ENCODE results near the gene SLC25A12.

The SLC25A12 gene

DNA sequence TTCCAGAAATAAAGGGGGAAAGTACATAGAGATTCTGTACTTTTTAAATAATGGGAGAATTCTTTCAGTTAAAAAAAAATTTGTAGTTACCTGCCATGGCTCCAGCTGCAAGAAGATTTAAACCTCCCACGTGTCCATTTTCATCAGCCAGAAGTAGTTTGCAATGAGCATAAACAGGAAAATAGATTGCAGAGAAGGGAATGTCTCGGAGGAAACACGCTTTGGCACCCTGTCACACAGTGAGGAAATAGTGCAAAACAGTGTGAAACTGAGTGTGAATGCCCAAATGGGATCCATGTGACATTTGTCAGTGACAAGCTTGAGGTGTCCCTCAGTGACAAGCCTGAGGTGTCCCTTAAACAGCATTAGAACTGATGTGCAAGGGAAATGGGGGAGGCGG is 102.7 kb downstream of the SLC25A12 start:
- TF ChIP-seq FOXP2 (optimal IDR thresholded peaks at IDR 0.05; ENCODE audit: borderline replicate concordance, extremely low read depth, extremely low read length, insufficient read depth), result no peak
- no peak for TF ChIP-seq TAF1 (IDR thresholded peaks at IDR 0.05; ENCODE audit: borderline replicate concordance, insufficient read depth, low read length)
- TF ChIP-seq POLR2AphosphoS5 (IDR thresholded peaks at IDR 0.05; ENCODE audit: low read depth, low read length), result no peak
- TF ChIP-seq, protein P1, sequence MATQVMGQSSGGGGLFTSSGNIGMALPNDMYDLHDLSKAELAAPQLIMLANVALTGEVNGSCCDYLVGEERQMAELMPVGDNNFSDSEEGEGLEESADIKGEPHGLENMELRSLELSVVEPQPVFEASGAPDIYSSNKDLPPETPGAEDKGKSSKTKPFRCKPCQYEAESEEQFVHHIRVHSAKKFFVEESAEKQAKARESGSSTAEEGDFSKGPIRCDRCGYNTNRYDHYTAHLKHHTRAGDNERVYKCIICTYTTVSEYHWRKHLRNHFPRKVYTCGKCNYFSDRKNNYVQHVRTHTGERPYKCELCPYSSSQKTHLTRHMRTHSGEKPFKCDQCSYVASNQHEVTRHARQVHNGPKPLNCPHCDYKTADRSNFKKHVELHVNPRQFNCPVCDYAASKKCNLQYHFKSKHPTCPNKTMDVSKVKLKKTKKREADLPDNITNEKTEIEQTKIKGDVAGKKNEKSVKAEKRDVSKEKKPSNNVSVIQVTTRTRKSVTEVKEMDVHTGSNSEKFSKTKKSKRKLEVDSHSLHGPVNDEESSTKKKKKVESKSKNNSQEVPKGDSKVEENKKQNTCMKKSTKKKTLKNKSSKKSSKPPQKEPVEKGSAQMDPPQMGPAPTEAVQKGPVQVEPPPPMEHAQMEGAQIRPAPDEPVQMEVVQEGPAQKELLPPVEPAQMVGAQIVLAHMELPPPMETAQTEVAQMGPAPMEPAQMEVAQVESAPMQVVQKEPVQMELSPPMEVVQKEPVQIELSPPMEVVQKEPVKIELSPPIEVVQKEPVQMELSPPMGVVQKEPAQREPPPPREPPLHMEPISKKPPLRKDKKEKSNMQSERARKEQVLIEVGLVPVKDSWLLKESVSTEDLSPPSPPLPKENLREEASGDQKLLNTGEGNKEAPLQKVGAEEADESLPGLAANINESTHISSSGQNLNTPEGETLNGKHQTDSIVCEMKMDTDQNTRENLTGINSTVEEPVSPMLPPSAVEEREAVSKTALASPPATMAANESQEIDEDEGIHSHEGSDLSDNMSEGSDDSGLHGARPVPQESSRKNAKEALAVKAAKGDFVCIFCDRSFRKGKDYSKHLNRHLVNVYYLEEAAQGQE (IDR thresholded peaks at IDR 0.05; ENCODE audit: insufficient read depth in 1 of 2, low read depth in 2 of 2, low read length in 2 of 2), result no peak
- no peak for TF ChIP-seq SIN3A (IDR thresholded peaks at IDR 0.05; ENCODE audit: borderline replicate concordance, insufficient read depth, low read length)

DNA sequence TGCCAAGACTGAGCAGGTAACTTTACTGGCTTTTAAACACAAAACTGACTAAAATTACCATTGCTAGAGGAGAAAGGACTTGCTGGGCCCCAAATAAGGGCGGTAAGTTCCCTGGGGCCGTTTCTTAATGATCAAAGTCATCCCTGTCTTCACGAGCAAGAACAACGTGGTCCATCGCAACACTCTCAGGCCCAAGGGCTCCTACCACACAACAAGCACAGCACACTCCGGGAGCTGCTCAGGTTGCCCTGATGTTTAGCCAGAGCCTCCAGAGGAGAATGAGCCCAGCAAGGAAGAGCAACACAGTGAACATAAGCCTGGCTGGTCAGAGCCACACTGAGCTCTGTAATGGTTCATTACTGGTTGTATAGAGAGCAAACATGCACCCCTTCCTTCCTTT is 104.1 kb downstream of the SLC25A12 start:
- no peak for TF ChIP-seq POLR2AphosphoS5 (IDR thresholded peaks at IDR 0.05; ENCODE audit: low read depth, low read length)
- TF ChIP-seq, protein P1 (IDR thresholded peaks at IDR 0.05; ENCODE audit: insufficient read depth in 1 of 2, low read depth in 2 of 2, low read length in 2 of 2), result no peak
- TF ChIP-seq SIN3A (IDR thresholded peaks at IDR 0.05; ENCODE audit: borderline replicate concordance, insufficient read depth, low read length), result no peak
- TF ChIP-seq FOXP2 (optimal IDR thresholded peaks at IDR 0.05; ENCODE audit: borderline replicate concordance, extremely low read depth, extremely low read length, insufficient read depth), result no peak

DNA sequence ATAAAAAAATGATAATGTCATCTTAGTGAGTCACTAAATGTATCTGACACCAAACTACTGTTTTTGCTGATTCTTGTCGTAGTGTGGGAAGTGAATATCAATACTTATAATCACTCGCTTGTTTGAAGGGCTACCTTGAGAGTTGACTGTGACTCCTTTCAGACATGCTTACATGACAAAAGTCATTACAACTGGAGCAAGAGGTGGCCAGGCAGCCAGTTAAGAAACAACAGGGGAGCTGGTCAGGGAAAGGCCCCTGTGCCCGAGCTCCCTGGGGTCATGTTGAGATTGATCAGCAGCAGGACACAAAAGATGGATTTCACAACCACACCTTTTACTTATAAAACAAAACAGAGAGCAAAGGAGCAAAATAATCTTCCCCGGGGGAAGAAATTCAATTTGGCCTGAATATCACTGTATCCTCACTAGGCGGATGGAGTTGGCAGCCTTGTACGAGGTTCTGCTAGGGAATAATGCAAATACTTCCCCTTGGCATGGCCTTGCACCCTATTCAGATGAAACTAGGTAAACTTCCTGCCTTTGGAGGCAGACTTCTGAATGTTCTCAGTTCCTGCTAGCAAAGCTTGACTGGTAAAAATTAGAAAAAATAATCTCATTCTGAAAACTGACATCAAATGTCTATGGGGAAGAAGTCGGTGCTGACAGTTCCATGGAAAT is 105.6 kb downstream of the SLC25A12 start:
- TF ChIP-seq SIN3A (IDR thresholded peaks at IDR 0.05; ENCODE audit: borderline replicate concordance, insufficient read depth, low read length), result no peak
- TF ChIP-seq FOXP2 (optimal IDR thresholded peaks at IDR 0.05; ENCODE audit: borderline replicate concordance, extremely low read depth, extremely low read length, insufficient read depth), result no peak
- no peak for TF ChIP-seq POLR2AphosphoS5 (IDR thresholded peaks at IDR 0.05; ENCODE audit: low read depth, low read length)
- TF ChIP-seq TAF1 (IDR thresholded peaks at IDR 0.05; ENCODE audit: borderline replicate concordance, insufficient read depth, low read length), result no peak
- TF ChIP-seq, protein P1 (IDR thresholded peaks at IDR 0.05; ENCODE audit: insufficient read depth in 1 of 2, low read depth in 2 of 2, low read length in 2 of 2), result no peak

DNA sequence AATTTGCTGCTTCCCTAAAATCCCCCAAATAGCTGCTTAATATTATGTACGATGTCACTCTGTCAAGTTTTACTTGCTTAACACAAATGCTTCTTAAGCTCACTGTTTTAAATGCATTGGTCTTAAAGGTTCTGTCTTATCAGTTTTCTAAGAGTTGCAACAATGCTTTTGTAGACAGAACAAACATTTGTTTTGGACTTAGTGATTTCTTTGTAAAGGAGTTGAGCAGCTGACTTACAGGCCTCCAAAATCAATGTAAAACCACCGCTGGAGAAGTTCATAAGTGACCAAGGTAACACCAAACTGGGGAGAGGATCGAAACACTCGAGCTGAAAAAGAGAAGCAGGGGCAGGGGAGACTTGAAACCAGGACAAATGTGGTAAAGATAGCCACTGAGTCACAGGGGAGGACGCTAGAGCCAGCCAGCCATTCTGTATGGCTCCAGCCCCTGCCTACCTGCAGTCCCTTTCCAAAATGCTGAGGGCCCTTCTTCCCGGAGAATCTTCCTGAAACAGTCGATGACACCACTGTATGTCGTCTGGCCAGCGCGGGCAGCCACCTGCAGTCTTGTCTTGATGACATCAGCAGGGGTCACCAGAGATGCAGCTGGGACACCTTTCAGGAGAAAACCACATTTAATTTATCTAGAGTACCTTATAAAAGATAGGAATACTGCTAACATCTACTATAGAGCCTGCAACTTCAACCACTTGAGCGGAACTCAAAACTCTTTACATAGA is 106.5 kb downstream of the SLC25A12 start:
- no peak for TF ChIP-seq FOXP2 (optimal IDR thresholded peaks at IDR 0.05; ENCODE audit: borderline replicate concordance, extremely low read depth, extremely low read length, insufficient read depth)
- TF ChIP-seq, protein P1 (IDR thresholded peaks at IDR 0.05; ENCODE audit: insufficient read depth in 1 of 2, low read depth in 2 of 2, low read length in 2 of 2), result no peak
- TF ChIP-seq POLR2AphosphoS5 (IDR thresholded peaks at IDR 0.05; ENCODE audit: low read depth, low read length), result no peak

All from PFSK-1 (cell line).